ENCODE results near the gene BAZ2A.

DNA sequence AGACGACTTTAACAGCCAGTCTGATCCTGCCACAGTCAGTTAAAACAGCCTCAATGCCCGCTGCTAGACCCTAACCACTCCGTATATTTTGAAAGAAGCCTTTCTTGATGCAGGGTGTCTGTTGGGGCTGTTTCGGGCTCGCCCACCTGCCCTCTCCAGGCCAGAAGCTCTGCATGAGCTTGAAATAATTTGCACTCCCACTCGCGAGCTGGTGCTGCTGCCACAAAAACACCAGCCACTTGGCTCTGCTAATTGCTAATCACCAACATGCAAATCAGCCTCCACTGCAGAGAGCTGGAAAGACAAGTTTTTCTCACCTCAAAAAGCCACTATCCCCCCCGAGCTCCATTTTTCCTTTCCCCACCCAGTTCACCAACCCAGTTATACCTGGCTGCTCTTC lies 15.5 kb downstream of the BAZ2A start:
- TF ChIP-seq, protein P1, sequence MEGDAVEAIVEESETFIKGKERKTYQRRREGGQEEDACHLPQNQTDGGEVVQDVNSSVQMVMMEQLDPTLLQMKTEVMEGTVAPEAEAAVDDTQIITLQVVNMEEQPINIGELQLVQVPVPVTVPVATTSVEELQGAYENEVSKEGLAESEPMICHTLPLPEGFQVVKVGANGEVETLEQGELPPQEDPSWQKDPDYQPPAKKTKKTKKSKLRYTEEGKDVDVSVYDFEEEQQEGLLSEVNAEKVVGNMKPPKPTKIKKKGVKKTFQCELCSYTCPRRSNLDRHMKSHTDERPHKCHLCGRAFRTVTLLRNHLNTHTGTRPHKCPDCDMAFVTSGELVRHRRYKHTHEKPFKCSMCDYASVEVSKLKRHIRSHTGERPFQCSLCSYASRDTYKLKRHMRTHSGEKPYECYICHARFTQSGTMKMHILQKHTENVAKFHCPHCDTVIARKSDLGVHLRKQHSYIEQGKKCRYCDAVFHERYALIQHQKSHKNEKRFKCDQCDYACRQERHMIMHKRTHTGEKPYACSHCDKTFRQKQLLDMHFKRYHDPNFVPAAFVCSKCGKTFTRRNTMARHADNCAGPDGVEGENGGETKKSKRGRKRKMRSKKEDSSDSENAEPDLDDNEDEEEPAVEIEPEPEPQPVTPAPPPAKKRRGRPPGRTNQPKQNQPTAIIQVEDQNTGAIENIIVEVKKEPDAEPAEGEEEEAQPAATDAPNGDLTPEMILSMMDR (IDR thresholded peaks at IDR 0.05; ENCODE audit: insufficient read depth, low read length) = no peak
- no peak for TF ChIP-seq GABPA (IDR thresholded peaks at IDR 0.05; ENCODE audit: low read depth)

Measured in HL-60 (cell line).